Endothelial cell of umbilical vein (primary cell): ENCODE data around the gene IL17F. TPM values are rescaled to one million over a fixed set of nuclear protein-coding genes. Genes with fewer than 3 reads are reported as not detected.

Experiments used
- BruUV-seq: library from RNA; stranded (reverse); fragments of 400-500 nt; replicated peaks from 2 replicates; lab custom pipeline; 2021; lab: Mats Ljungman, UMichigan
- CTCF ChIA-PET: fragments of 300-600, 350-600 bp; sonication (Branson Sonifier 250); formaldehyde crosslinking; loops from one replicate; lab custom pipeline; 2021; ENCODE audit warnings: antibody characterized with exemption, inconsistent platforms; lab: Charles Lee
- POLR2A ChIA-PET: fragments of 300-600, 350-600 bp; sonication (Branson Sonifier 250); formaldehyde crosslinking; loops from one replicate; lab custom pipeline; 2021; ENCODE audit warnings: antibody characterized with exemption, inconsistent platforms; lab: Charles Lee
- DNase-seq: peaks from one replicate; pipeline ENCODE4 v3.0.0-alpha.2; 2011; ENCODE audit warnings: low read depth, low spot score
- FAIRE-seq: peaks from 2 replicates; lab custom pipeline; 2011; peaks lifted over from hg19 to GRCh38; lab: Jason Lieb, UNC
- H2AFZ ChIP-seq: 2 replicates; pipeline ENCODE4 v1.6.0; 2012; ENCODE audit warnings: low read depth, low read length, control low read depth, inconsistent platforms
- H3K27ac ChIP-seq: 2 replicates; pipeline ENCODE4 v1.5.1; 2011; ENCODE audit warnings: low read depth, mild to moderate bottlenecking, control low read depth, low read length, moderate library complexity; ENCODE audit not compliant: insufficient read depth
- H3K27me3 ChIP-seq, 2 experiments: 2 replicates each; pipeline versions ENCODE4 v1.6.0 to v1.6.1; 2011; ENCODE audit warnings: low read length in 2 of 2, mixed read lengths in 1 of 2; ENCODE audit not compliant: control insufficient read depth in 2 of 2, insufficient read depth in 2 of 2
- H3K36me3 ChIP-seq, 2 experiments: 2 replicates in 1 of 2; 3 replicates in 1 of 2; pipeline ENCODE4 v1.5.1; 2011; ENCODE audit warnings: low read length in 2 of 2, mild to moderate bottlenecking in 1 of 2, moderate library complexity in 1 of 2; ENCODE audit not compliant: control insufficient read depth in 2 of 2, insufficient read depth in 2 of 2; ENCODE audit errors: extremely low read depth in 1 of 2
- H3K4me1 ChIP-seq: 3 replicates; pipeline ENCODE4 v1.5.1; 2011; ENCODE audit warnings: mild to moderate bottlenecking, low read length; ENCODE audit not compliant: control insufficient read depth, insufficient read depth; ENCODE audit errors: extremely low read depth
- H3K4me2 ChIP-seq: 2 replicates; pipeline ENCODE4 v1.6.1; 2011; ENCODE audit warnings: low read length, control low read depth, mixed read lengths; ENCODE audit not compliant: insufficient read depth
- H3K4me3 ChIP-seq, 3 experiments: fragments of 200-600 bp in 1 of 3; sonication (generic), shearing (Covaris generic) in 1 of 3; replicated peaks in 1 of 3; 2 replicates each; pipeline ENCODE4 v1.5.1; 2011 to 2016; ENCODE audit warnings: control low read depth in 3 of 3, low read length in 3 of 3, mild to moderate bottlenecking in 2 of 3, inconsistent platforms in 1 of 3, low read depth in 1 of 3, moderate library complexity in 1 of 3; ENCODE audit not compliant: insufficient read depth in 1 of 3
- H3K79me2 ChIP-seq: 2 replicates; pipeline ENCODE4 v1.6.0; 2012; ENCODE audit warnings: low read length, inconsistent platforms; ENCODE audit not compliant: control insufficient read depth, insufficient read depth
- H3K9ac ChIP-seq: replicated peaks from 2 replicates; pipeline ENCODE3; 2011; ENCODE audit warnings: low read length, control low read depth; ENCODE audit not compliant: insufficient read depth; ENCODE audit errors: extremely low read depth
- H3K9me1 ChIP-seq: replicated peaks from 3 replicates; pipeline ENCODE4 v1.6.0; 2011; ENCODE audit warnings: mild to moderate bottlenecking, low read length; ENCODE audit not compliant: control insufficient read depth, insufficient read depth; ENCODE audit errors: extremely low read depth
- H3K9me3 ChIP-seq: replicated peaks from 2 replicates; pipeline ENCODE4 v1.5.1; 2012; ENCODE audit warnings: low read length, inconsistent platforms; ENCODE audit not compliant: control insufficient read depth, insufficient read depth
- H4K20me1 ChIP-seq: replicated peaks from 2 replicates; pipeline ENCODE3; 2011; ENCODE audit warnings: mild to moderate bottlenecking, low read length; ENCODE audit not compliant: control insufficient read depth, insufficient read depth; ENCODE audit errors: extremely low read depth
- EZH2 ChIP-seq: IDR thresholded peaks from 2 replicates; pipeline ENCODE4 v1.6.1; 2012; ENCODE audit warnings: borderline replicate concordance, low read depth, mild to moderate bottlenecking, moderate library complexity, low read length, inconsistent platforms; ENCODE audit not compliant: severe bottlenecking
- FOS ChIP-seq: IDR thresholded peaks from 2 replicates; pipeline ENCODE4 v1.6.1; 2011; ENCODE audit warnings: mild to moderate bottlenecking, low read length, moderate library complexity, borderline replicate concordance; ENCODE audit not compliant: insufficient read depth
- GATA2 ChIP-seq: IDR thresholded peaks from 2 replicates; pipeline ENCODE4 v1.7.0; 2011; ENCODE audit warnings: low read depth, mild to moderate bottlenecking, moderate library complexity, mixed read lengths, low read length; ENCODE audit not compliant: insufficient read length, insufficient read depth
- JUN ChIP-seq: IDR thresholded peaks from 2 replicates; pipeline ENCODE4 v1.6.1; 2011; ENCODE audit warnings: borderline replicate concordance, low read depth; ENCODE audit not compliant: insufficient read length, insufficient read depth
- MYC ChIP-seq: IDR thresholded peaks from one replicate; pipeline ENCODE4 v1.6.1; 2011; ENCODE audit warnings: mild to moderate bottlenecking, low read depth, low read length
- POLR2A ChIP-seq: IDR thresholded peaks from 2 replicates; pipeline ENCODE4 v1.6.1; 2012; ENCODE audit warnings: low read depth, mild to moderate bottlenecking, control low read depth, low read length
- POLR2AphosphoS5 ChIP-seq: IDR thresholded peaks from 2 replicates; pipeline ENCODE4 v1.6.1; 2012; ENCODE audit warnings: low read depth, mild to moderate bottlenecking, control low read depth, low read length, moderate library complexity; ENCODE audit not compliant: insufficient read depth
- dilution Hi-C: fragments of 300-500 bp; cut with MboI; formaldehyde crosslinking; loops from one replicate; pipeline ENCODE4 v1.15.0; 2019; ENCODE audit warnings: low sequenced_read_pairs; ENCODE audit not compliant: extremely low pct_ligation_motif_present
- intact Hi-C: fragments of 100-400 bp; cut with micrococcal nuclease; formaldehyde crosslinking; loops from one replicate; pipeline ENCODE4 v1.10.0; 2022
- polyA plus RNA-seq, 4 experiments: library from polyadenylated mRNA; depleted of rRNA in 3 of 4; stranded (reverse) in 3 of 4; unstranded in 1 of 4; fragments of >200 nt; gene quantifications; 2 replicates each; pipeline versions ENCODE4 v1.2.1 to v1.2.3, GENCODE V29; 2011 to 2012; ENCODE audit warnings: missing spikeins in 1 of 4
- total RNA-seq: library from RNA; stranded (reverse); gene quantifications from 2 replicates; pipeline ENCODE4 v1.2.3, GENCODE V29; 2021
- TF ChIP-seq, protein P1 (sequence below): IDR thresholded peaks from 2 replicates; pipeline ENCODE4 v1.6.1; 2011; ENCODE audit not compliant: insufficient read depth, insufficient read length
- TF ChIP-seq, protein P2 (sequence below), 2 donors: IDR thresholded peaks; 1 replicate in 1 of 2; 2 replicates in 1 of 2; pipeline ENCODE4 v1.5.1; 2011; ENCODE audit warnings: low read length in 2 of 2, mild to moderate bottlenecking in 2 of 2, moderate library complexity in 2 of 2, control low read depth in 1 of 2, inconsistent platforms in 1 of 2, low read depth in 1 of 2; ENCODE audit not compliant: insufficient read depth in 1 of 2; ENCODE audit errors: extremely low read depth in 1 of 2

IL17F gene
- total and polyA plus RNA-seq, 2 donors (not counting 3 experiments of a cell fraction or from before 2014, with no cell fraction given): not detected

DNA sequence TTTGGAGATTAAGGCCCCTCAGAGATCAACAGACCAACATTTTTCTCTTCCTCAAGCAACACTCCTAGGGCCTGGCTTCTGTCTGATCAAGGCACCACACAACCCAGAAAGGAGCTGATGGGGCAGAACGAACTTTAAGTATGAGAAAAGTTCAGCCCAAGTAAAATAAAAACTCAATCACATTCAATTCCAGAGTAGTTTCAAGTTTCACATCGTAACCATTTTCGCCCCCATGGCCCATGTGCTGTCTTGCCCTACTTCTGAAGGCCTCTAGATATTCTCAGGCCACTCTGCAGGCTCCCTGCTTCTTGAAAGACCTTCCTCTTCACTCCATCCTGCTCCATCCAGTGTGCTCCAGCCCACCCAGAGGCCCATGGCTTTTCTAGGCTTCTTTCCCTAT, 53.9 kb downstream of the IL17F start:
- Histone ChIP-seq H3K27me3 (no peaks in the 10 kb centered on the region), H3K79me2 (no peaks in the 10 kb centered on the region), H3K9ac (no peak overlapping the region), H2AFZ (no peak overlapping the region), H3K4me3 (no peak overlapping the region), H3K36me3 (no peaks in the 10 kb centered on the region), H3K4me2 (no peak overlapping the region), H4K20me1 (no peaks in the 10 kb centered on the region), H3K9me1 (no peaks in the 10 kb centered on the region), H3K27ac (no peak overlapping the region), H3K4me1 (no peaks in the 10 kb centered on the region), H3K9me3 (no peaks in the 10 kb centered on the region)
- DNase-seq (no peak), FAIRE-seq (no peak)
- intact Hi-C loops (loop anchor here (10.0 kb wide), 1 partner anchor 56 kb away; no protein-coding TSS in a partner anchor), dilution Hi-C loops (no loop called here)
- ChIA-PET CTCF (no interaction called here), POLR2A (no interaction called here)
- TF ChIP-seq MYC: no peak
- TF ChIP-seq JUN: no peak
- no peak for TF ChIP-seq GATA2
- no peak for TF ChIP-seq EZH2
- no peak for TF ChIP-seq POLR2AphosphoS5
- TF ChIP-seq, protein P1, sequence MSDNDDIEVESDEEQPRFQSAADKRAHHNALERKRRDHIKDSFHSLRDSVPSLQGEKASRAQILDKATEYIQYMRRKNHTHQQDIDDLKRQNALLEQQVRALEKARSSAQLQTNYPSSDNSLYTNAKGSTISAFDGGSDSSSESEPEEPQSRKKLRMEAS: no peak
- BruUV-seq: no TSS peak

DNA sequence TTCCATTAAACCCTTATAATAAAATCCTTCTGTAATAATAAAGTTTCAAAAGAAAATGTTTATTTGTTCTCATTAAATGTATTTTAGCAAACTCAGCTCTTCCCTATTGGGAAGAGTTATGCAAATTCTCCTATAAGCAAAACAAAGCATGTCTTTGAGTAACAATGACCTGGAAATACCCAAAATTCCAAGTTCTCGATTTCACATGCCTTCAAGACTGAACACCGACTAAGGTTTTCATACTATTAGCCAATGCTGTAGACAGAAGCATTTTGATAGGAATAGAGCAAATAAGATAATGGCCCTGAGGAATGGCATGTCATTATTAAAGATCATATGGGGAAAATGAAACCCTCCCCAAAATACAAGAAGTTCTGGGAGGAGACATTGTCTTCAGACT, 54.3 kb downstream of the IL17F start:
- Histone ChIP-seq H3K9me1 (no peaks in the 10 kb centered on the region), H3K27ac (no peak overlapping the region), H3K36me3 (no peaks in the 10 kb centered on the region), H3K4me1 (no peaks in the 10 kb centered on the region), H3K79me2 (no peaks in the 10 kb centered on the region), H3K27me3 (no peaks in the 10 kb centered on the region), H3K4me3 (no peak overlapping the region), H3K4me2 (no peak overlapping the region), H4K20me1 (no peaks in the 10 kb centered on the region), H3K9ac (no peak overlapping the region), H3K9me3 (no peaks in the 10 kb centered on the region), H2AFZ (no peak overlapping the region)
- ChIA-PET CTCF (no interaction called here), POLR2A (no interaction called here)
- dilution Hi-C loops (no loop called here), intact Hi-C loops (loop anchor here (10.0 kb wide), 1 partner anchor 55 kb away; no protein-coding TSS in a partner anchor)
- no peak for DNase-seq
- TF ChIP-seq EZH2: no peak
- TF ChIP-seq JUN: no peak
- no peak for TF ChIP-seq POLR2AphosphoS5
- TF ChIP-seq FOS: no peak
- TF ChIP-seq, protein P2, sequence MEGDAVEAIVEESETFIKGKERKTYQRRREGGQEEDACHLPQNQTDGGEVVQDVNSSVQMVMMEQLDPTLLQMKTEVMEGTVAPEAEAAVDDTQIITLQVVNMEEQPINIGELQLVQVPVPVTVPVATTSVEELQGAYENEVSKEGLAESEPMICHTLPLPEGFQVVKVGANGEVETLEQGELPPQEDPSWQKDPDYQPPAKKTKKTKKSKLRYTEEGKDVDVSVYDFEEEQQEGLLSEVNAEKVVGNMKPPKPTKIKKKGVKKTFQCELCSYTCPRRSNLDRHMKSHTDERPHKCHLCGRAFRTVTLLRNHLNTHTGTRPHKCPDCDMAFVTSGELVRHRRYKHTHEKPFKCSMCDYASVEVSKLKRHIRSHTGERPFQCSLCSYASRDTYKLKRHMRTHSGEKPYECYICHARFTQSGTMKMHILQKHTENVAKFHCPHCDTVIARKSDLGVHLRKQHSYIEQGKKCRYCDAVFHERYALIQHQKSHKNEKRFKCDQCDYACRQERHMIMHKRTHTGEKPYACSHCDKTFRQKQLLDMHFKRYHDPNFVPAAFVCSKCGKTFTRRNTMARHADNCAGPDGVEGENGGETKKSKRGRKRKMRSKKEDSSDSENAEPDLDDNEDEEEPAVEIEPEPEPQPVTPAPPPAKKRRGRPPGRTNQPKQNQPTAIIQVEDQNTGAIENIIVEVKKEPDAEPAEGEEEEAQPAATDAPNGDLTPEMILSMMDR (IDR thresholded peaks at IDR 0.05; ENCODE audit: extremely low read depth in 1 of 2, insufficient read depth in 1 of 2, low read depth in 1 of 2, low read length in 2 of 2): no peak
- TF ChIP-seq MYC: no peak
- TF ChIP-seq GATA2: no peak
- no peak for TF ChIP-seq POLR2A
- TF ChIP-seq, protein P1: no peak
- BruUV-seq: no TSS peak
- no peak for FAIRE-seq
